Neural cell (in vitro differentiated cells): ENCODE data around the gene USP34. TPM values are rescaled to one million over a fixed set of nuclear protein-coding genes. Genes with fewer than 3 reads are reported as not detected.

ENCODE experiments used
- H2AFZ ChIP-seq: fragments of 200-600, 300-800 bp; sonication (generic), shearing (Covaris generic); 2 replicates; pipeline ENCODE4 v1.6.0; 2014; ENCODE audit warnings: low read depth, mild to moderate bottlenecking, antibody characterized with exemption, low read length, moderate library complexity
- H3F3A ChIP-seq: fragments of 200-600 bp; shearing (Covaris generic); 2 replicates; pipeline ENCODE4 v1.6.1; 2016; ENCODE audit warnings: mild to moderate bottlenecking, moderate library complexity, mixed read lengths, antibody characterized with exemption, low read length; ENCODE audit not compliant: insufficient read depth, poor library complexity, severe bottlenecking
- H3K27ac ChIP-seq: fragments of 200-600, 300-800 bp; sonication (generic), shearing (Covaris generic); 2 replicates; pipeline ENCODE4 v1.5.1; 2014; ENCODE audit warnings: mild to moderate bottlenecking, low read length, moderate library complexity
- H3K27me3 ChIP-seq: fragments of 300-800, 200-600 bp; sonication (generic), shearing (Covaris generic); 2 replicates; pipeline ENCODE4 v1.6.0; 2014; ENCODE audit warnings: mild to moderate bottlenecking, low read depth, low read length, moderate library complexity; ENCODE audit not compliant: insufficient read depth
- H3K36me3 ChIP-seq: fragments of 300-800, 200-600 bp; sonication (generic), shearing (Covaris generic); 2 replicates; pipeline ENCODE4 v1.5.1; 2014; ENCODE audit warnings: mild to moderate bottlenecking, antibody characterized with exemption, low read length, moderate library complexity; ENCODE audit not compliant: insufficient read depth
- H3K4me2 ChIP-seq: fragments of 300-800, 200-600 bp; sonication (generic), shearing (Covaris generic); 2 replicates; pipeline ENCODE4 v1.6.0; 2014; ENCODE audit warnings: mild to moderate bottlenecking, low read length
- H3K4me3 ChIP-seq: fragments of 300-800, 200-600 bp; sonication (generic), shearing (Covaris generic); 2 replicates; pipeline ENCODE4 v1.5.1; 2014; ENCODE audit warnings: mild to moderate bottlenecking, low read length, moderate library complexity
- H3K79me2 ChIP-seq: fragments of 200-600 bp; shearing (Covaris generic); replicated peaks from 2 replicates; pipeline ENCODE4 v1.6.0; 2014; ENCODE audit warnings: mild to moderate bottlenecking, low read length, moderate library complexity; ENCODE audit not compliant: insufficient read depth
- H3K9ac ChIP-seq: fragments of 300-800, 200-600 bp; sonication (generic), shearing (Covaris generic); 2 replicates; pipeline ENCODE4 v1.6.1; 2016; ENCODE audit warnings: mild to moderate bottlenecking, low read length, mixed read lengths
- H3K9me2 ChIP-seq: fragments of 200-600 bp; shearing (Covaris generic); 2 replicates; pipeline ENCODE4 v1.6.1; 2016; ENCODE audit warnings: mild to moderate bottlenecking, low read length, mixed read lengths; ENCODE audit not compliant: insufficient read depth
- H3K9me3 ChIP-seq: fragments of 200-600, 300-800 bp; sonication (generic), shearing (Covaris generic); 2 replicates; pipeline ENCODE4 v1.6.1; 2016; ENCODE audit warnings: mild to moderate bottlenecking, mixed run types, low read length, moderate library complexity, mixed read lengths
- H4K20me1 ChIP-seq: fragments of 200-600 bp; shearing (Covaris generic); 2 replicates; pipeline ENCODE4 v1.6.1; 2016; ENCODE audit warnings: mild to moderate bottlenecking, mixed run types; ENCODE audit not compliant: insufficient read depth
- CTCF ChIP-seq: fragments of 450-650 bp; IDR thresholded peaks from 2 replicates; pipeline ENCODE4 v1.5.1; 2014; ENCODE audit warnings: antibody characterized with exemption, mild to moderate bottlenecking, moderate library complexity; ENCODE audit not compliant: poor library complexity, severe bottlenecking
- EP300 ChIP-seq: fragments of 450-650 bp; conservative IDR thresholded peaks from 2 replicates; pipeline ENCODE4 v1.6.1; 2014; ENCODE audit warnings: antibody characterized with exemption, mild to moderate bottlenecking, moderate library complexity; ENCODE audit not compliant: poor library complexity, severe bottlenecking
- EZH2 ChIP-seq: fragments of 200-600, 300-800 bp; shearing (Covaris generic), sonication (generic); IDR thresholded peaks from 2 replicates; pipeline ENCODE4 v1.6.1; 2014; ENCODE audit warnings: antibody characterized with exemption, low read length, borderline replicate concordance, mild to moderate bottlenecking; ENCODE audit not compliant: insufficient read depth, poor library complexity, severe bottlenecking
- MXI1 ChIP-seq: fragments of 450-650 bp; conservative IDR thresholded peaks from 2 replicates; pipeline ENCODE4 v1.6.1; 2014; ENCODE audit warnings: antibody characterized with exemption, mild to moderate bottlenecking; ENCODE audit not compliant: poor library complexity, severe bottlenecking
- POLR2AphosphoS5 ChIP-seq: IDR thresholded peaks from 2 replicates; pipeline ENCODE4 v1.6.1; 2012
- RAD21 ChIP-seq: fragments of 450-650 bp; conservative IDR thresholded peaks from 2 replicates; pipeline ENCODE4 v1.6.1; 2014; ENCODE audit warnings: antibody characterized with exemption, mild to moderate bottlenecking, moderate library complexity
- REST ChIP-seq: IDR thresholded peaks from 2 replicates; pipeline ENCODE4 v1.6.1; 2012; ENCODE audit warnings: borderline replicate concordance
- SMC3 ChIP-seq: fragments of 450-650 bp; conservative IDR thresholded peaks from 2 replicates; pipeline ENCODE4 v1.6.1; 2014; ENCODE audit warnings: antibody characterized with exemption, mild to moderate bottlenecking, moderate library complexity; ENCODE audit not compliant: poor library complexity
- TAF1 ChIP-seq: IDR thresholded peaks from 2 replicates; pipeline ENCODE4 v1.6.1; 2012; ENCODE audit warnings: low read depth
- polyA plus RNA-seq: library from polyadenylated mRNA; depleted of rRNA; stranded (reverse); fragments of >200 nt; gene quantifications from 2 replicates; pipeline ENCODE4 v1.2.3, GENCODE V29; 2014

Gene USP34
- polyA plus RNA-seq, 1 donor from 2014 or later = 87.9 TPM

GRCh38 chr2:61272421-61273070, 198.3 kb downstream of the USP34 start:
- TF ChIP-seq RAD21 (no peak), REST (no peak), EZH2 (no peak), SMC3 (no peak), TAF1 (no peak), CTCF (no peak), POLR2AphosphoS5 (no peak), EP300 (no peak), MXI1 (no peak)
- no peak overlapping the region for H3K4me3 ChIP-seq
- no peaks in the 10 kb centered on the region for H3K27me3 ChIP-seq
- no peak overlapping the region for H3K9ac ChIP-seq
- H3K9me2 ChIP-seq = no peaks in the 10 kb centered on the region
- H4K20me1 ChIP-seq = no peaks in the 10 kb centered on the region
- H3K27ac ChIP-seq = no peak overlapping the region
- H3K79me2 ChIP-seq = no peaks in the 10 kb centered on the region
- H3K4me2 ChIP-seq = no peak overlapping the region
- H3K9me3 ChIP-seq = no peaks in the 10 kb centered on the region
- H2AFZ ChIP-seq = no peak overlapping the region
- no peaks in the 10 kb centered on the region for H3F3A ChIP-seq
- no peaks in the 10 kb centered on the region for H3K36me3 ChIP-seq

GRCh38 chr2:61268249-61268648, 202.6 kb downstream of the USP34 start:
- H4K20me1 ChIP-seq = no peaks in the 10 kb centered on the region
- H2AFZ ChIP-seq = no peak overlapping the region
- TF ChIP-seq RAD21 = no peak
- no peak for TF ChIP-seq REST
- TF ChIP-seq CTCF = no peak
- TF ChIP-seq EZH2 = no peak
- no peak for TF ChIP-seq SMC3
- TF ChIP-seq TAF1 = no peak
- no peak for TF ChIP-seq POLR2AphosphoS5
- no peak for TF ChIP-seq MXI1
- TF ChIP-seq EP300 = no peak
- no peaks in the 10 kb centered on the region for H3K9me2 ChIP-seq
- no peaks in the 10 kb centered on the region for H3K9me3 ChIP-seq
- H3K27ac ChIP-seq = no peak overlapping the region
- no peaks in the 10 kb centered on the region for H3K27me3 ChIP-seq
- H3K9ac ChIP-seq = no peak overlapping the region
- no peaks in the 10 kb centered on the region for H3F3A ChIP-seq
- H3K79me2 ChIP-seq = no peaks in the 10 kb centered on the region
- no peak overlapping the region for H3K4me2 ChIP-seq
- no peaks in the 10 kb centered on the region for H3K36me3 ChIP-seq
- no peak overlapping the region for H3K4me3 ChIP-seq
